CD4-positive, alpha-beta T cell treated with Interleukin-4 for 4 hours (primary cell): ENCODE measurements around the gene WRAP53.

Experiments
- DNase-seq: peaks from one replicate; pipeline ENCODE4 v3.0.0-alpha.2; 2020

The WRAP53 gene

GRCh38 chr17:7747635-7748071, 59.4 kb downstream of the WRAP53 start:
- no peak for DNase-seq

GRCh38 chr17:7748076-7748775, 59.9 kb downstream of the WRAP53 start:
- no peak for DNase-seq

GRCh38 chr17:7750321-7750821, 62.1 kb downstream of the WRAP53 start:
- DNase-seq = no peak
